Activated CD8-positive, alpha-beta T cell treated with anti-CD3 and anti-CD28 coated beads for 36 hours (primary cell): ENCODE results near the gene KLHL29. TPM values are rescaled to one million over a fixed set of nuclear protein-coding genes. Genes with fewer than 3 reads are reported as not detected.

Experiments used
- ATAC-seq: fragments of 200-7000 bp; cut with Tn5 transposase; one replicate; pipeline ENCODE4 v1.10.0; 2021; ENCODE audit warnings: mild to moderate bottlenecking, moderate library complexity
- CTCF ChIA-PET: fragments of 350-600 bp; sonication (Branson Sonifier 250); formaldehyde crosslinking; loops from one replicate; lab custom pipeline; 2021; ENCODE audit warnings: antibody characterized with exemption; lab: Charles Lee
- POLR2A ChIA-PET: fragments of 350-600 bp; sonication (Branson Sonifier 250); formaldehyde crosslinking; loops from one replicate; lab custom pipeline; 2021; ENCODE audit warnings: antibody characterized with exemption; lab: Charles Lee
- DNase-seq: peaks from one replicate; pipeline ENCODE4 v3.0.0-alpha.2; 2020
- H3K27ac Mint-ChIP-seq: one replicate; pipeline ENCODE4 v1.8.0; 2021; ENCODE audit warnings: mild to moderate bottlenecking, mixed read lengths
- H3K27me3 Mint-ChIP-seq: one replicate; pipeline ENCODE4 v1.8.0; 2021; ENCODE audit warnings: mixed read lengths
- H3K36me3 Mint-ChIP-seq: one replicate; pipeline ENCODE4 v1.8.0; 2021; ENCODE audit warnings: low read depth, mixed read lengths
- H3K4me1 Mint-ChIP-seq: one replicate; pipeline ENCODE4 v1.8.0; 2021; ENCODE audit warnings: low read depth, mixed read lengths
- H3K4me3 Mint-ChIP-seq: one replicate; pipeline ENCODE4 v1.8.0; 2021; ENCODE audit warnings: mild to moderate bottlenecking, moderate library complexity, mixed read lengths
- H3K9me3 Mint-ChIP-seq: one replicate; pipeline ENCODE4 v1.8.0; 2021; ENCODE audit warnings: mixed read lengths
- intact Hi-C: fragments of 100-400 bp; cut with micrococcal nuclease; formaldehyde crosslinking; loops from one replicate; pipeline ENCODE4 v1.10.0; 2022
- total RNA-seq, 2 experiments: library from RNA; stranded (reverse); gene quantifications; one replicate each; pipeline ENCODE4 v1.2.3, GENCODE V29; 2021
- TF ChIP-seq, protein P1 (sequence below): fragments of 200-600 bp; IDR thresholded peaks from one replicate; pipeline ENCODE4 v1.8.0; 2022; ENCODE audit warnings: antibody characterized with exemption, mild to moderate bottlenecking

Gene KLHL29
- total RNA-seq, 2 experiments from 2014 or later = 1.0 to 1.2 TPM

DNA sequence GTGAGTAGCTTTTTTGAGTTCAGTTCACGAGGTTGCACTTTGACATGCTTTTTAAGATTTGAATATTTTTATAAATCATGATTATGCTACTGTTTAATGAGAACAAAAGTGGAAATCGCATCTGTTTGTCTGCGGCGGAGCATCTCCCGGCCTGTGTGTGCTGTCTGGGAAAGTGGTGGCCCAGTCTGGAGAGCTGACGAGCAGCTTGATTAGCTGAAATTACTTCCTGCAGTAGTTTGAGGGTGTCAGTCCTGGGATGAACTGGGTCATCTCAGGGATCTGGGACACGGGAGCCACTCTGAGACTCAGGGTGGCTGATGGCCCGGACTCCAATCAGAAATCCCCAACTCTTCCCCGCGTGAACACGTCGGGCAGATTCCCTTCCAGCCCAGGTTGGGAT lies 115.9 kb downstream of the KLHL29 start:
- Mint-ChIP-seq H3K27me3 (peaks cover 7% of the 10 kb centered on the region), H3K4me1 (peaks cover 18% of the 10 kb centered on the region), H3K9me3 (no peaks in the 10 kb centered on the region), H3K36me3 (no peaks in the 10 kb centered on the region), H3K27ac (no peak overlapping the region), H3K4me3 (no peak overlapping the region)
- POLR2A ChIA-PET = no interaction called here
- TF ChIP-seq, protein P1, sequence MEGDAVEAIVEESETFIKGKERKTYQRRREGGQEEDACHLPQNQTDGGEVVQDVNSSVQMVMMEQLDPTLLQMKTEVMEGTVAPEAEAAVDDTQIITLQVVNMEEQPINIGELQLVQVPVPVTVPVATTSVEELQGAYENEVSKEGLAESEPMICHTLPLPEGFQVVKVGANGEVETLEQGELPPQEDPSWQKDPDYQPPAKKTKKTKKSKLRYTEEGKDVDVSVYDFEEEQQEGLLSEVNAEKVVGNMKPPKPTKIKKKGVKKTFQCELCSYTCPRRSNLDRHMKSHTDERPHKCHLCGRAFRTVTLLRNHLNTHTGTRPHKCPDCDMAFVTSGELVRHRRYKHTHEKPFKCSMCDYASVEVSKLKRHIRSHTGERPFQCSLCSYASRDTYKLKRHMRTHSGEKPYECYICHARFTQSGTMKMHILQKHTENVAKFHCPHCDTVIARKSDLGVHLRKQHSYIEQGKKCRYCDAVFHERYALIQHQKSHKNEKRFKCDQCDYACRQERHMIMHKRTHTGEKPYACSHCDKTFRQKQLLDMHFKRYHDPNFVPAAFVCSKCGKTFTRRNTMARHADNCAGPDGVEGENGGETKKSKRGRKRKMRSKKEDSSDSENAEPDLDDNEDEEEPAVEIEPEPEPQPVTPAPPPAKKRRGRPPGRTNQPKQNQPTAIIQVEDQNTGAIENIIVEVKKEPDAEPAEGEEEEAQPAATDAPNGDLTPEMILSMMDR = no peak
- ATAC-seq = no peak
- DNase-seq = no peak
- intact Hi-C loops = no loop called here
- CTCF ChIA-PET = no interaction called here

DNA sequence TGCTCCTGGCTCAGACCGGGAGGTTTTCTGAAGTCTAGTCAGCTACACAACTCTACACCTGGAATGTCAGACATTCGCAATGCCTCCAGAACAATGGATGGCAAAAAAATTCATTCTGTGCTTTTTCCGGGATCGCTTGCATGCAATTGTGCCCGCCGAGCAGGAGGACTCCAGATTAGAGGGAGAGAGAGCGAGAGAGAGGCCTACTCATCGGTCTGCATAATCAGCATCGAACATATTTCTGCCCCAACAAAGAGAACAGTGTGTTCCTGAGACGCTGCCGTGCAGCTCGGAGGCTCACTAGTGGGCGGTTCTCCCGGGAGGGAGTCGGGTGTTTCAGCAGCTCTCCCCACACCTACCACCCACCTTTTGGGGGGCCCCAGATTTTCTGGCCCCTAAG lies 117.1 kb downstream of the KLHL29 start:
- Mint-ChIP-seq H3K4me1 (peaks cover 11% of the 10 kb centered on the region), H3K27me3 (peaks cover 7% of the 10 kb centered on the region), H3K4me3 (no peak overlapping the region), H3K36me3 (no peaks in the 10 kb centered on the region), H3K9me3 (no peaks in the 10 kb centered on the region), H3K27ac (no peak overlapping the region)
- intact Hi-C loops = no loop called here
- TF ChIP-seq, protein P1 = no peak
- DNase-seq = no peak
- POLR2A ChIA-PET = no interaction called here
- ATAC-seq = no peak
- CTCF ChIA-PET = no interaction called here

DNA sequence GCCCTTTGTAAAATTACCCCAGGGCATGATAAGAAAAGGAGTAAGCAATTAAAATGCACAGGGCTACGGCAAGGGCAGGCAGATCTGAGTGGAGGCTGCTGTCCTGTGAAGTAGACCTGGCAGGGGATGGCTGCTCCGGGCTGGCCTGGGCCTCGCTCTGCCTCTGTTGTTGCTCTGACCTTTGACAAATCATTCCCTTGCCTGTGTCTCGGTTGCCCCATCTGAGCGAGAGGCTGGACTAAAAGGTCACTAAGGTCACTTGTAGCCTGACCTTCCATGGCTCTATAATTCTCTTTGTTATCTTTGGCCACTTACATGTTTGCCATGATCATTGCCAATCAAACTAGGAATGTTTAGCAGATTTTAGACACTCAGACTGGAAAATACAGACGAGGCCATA lies 118.1 kb downstream of the KLHL29 start:
- Mint-ChIP-seq H3K9me3 (no peaks in the 10 kb centered on the region), H3K4me3 (no peak overlapping the region), H3K4me1 (peaks cover 4% of the 10 kb centered on the region), H3K36me3 (no peaks in the 10 kb centered on the region), H3K27me3 (peaks cover 4% of the 10 kb centered on the region), H3K27ac (no peak overlapping the region)
- TF ChIP-seq, protein P1 = no peak
- DNase-seq (no peak), ATAC-seq (no peak)
- intact Hi-C loops = no loop called here
- CTCF ChIA-PET = no interaction called here
- POLR2A ChIA-PET = no interaction called here

DNA sequence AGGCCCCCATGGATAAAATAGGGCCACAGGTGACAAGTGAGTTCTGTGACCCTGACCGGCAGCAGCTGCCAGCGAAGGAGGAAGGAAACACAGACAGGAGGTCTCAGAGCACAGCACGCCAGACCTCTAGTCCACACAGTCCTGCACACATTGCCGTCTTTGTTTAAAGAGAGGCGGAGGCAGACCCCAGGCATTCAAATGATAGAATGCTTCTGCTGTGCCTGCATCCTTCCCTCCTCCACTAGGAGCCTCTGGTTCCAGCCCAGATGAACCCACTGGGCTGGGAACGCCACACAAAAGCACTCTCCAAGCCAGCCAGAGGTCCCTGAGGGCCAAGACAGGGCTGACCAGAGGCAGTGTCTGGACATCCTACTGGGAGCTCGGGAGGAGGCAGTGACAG lies 118.7 kb downstream of the KLHL29 start:
- Mint-ChIP-seq H3K27me3 (peaks cover 4% of the 10 kb centered on the region), H3K9me3 (no peaks in the 10 kb centered on the region), H3K4me1 (peaks cover 4% of the 10 kb centered on the region), H3K36me3 (no peaks in the 10 kb centered on the region), H3K4me3 (no peak overlapping the region), H3K27ac (no peak overlapping the region)
- no peak for DNase-seq
- intact Hi-C loops = no loop called here
- ChIA-PET POLR2A (no interaction called here), CTCF (interaction anchor here (1.4 kb wide), 1 partner anchor 11 kb away, joined by 3 read pairs; no protein-coding TSS in a partner anchor)
- TF ChIP-seq, protein P1 = no peak
- ATAC-seq = no peak

DNA sequence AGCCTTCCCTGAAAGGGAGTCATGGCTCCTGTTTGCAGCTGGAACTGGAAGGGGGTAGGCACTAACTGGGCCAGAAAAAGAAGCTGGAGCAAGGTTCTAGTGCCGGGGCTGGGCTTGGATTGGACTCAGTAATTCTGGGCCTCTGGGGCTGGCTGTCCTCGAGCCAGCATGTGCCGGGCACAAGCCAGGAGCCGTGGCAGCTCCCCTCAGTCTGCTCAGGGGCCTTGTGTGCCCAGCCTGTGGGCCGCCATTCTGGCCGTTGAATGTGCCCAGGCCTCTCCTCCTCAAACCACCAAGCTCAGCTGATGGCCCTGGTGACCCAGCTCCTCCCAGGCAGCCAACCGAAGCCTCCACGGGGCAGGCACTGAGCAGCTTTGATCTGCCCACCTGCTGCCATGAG lies 119.6 kb downstream of the KLHL29 start:
- ATAC-seq = no peak
- TF ChIP-seq, protein P1 = no peak
- peaks cover 4% of the 10 kb centered on the region for H3K4me1 Mint-ChIP-seq
- CTCF ChIA-PET = interaction anchor here (1.4 kb wide), 1 partner anchor 12 kb away, joined by 3 read pairs; no protein-coding TSS in a partner anchor
- intact Hi-C loops = no loop called here
- no peaks in the 10 kb centered on the region for H3K36me3 Mint-ChIP-seq
- peaks cover 2% of the 10 kb centered on the region for H3K27me3 Mint-ChIP-seq
- POLR2A ChIA-PET = interaction anchor here (0.9 kb wide), 1 partner anchor 10 kb away, joined by 3 read pairs; no protein-coding TSS in a partner anchor
- no peak overlapping the region for H3K27ac Mint-ChIP-seq
- H3K9me3 Mint-ChIP-seq = no peaks in the 10 kb centered on the region
- H3K4me3 Mint-ChIP-seq = no peak overlapping the region
- no peak for DNase-seq
